ENCODE results near the gene LBX2. TPM values are rescaled to one million over a fixed set of nuclear protein-coding genes. Genes with fewer than 3 reads are reported as not detected.
"Not testable (repeated sequence)": the region's sequence is repeated elsewhere in the genome, so short reads cannot be mapped to it uniquely, and the experiment has no call there.

The LBX2 gene
- total RNA-seq, 1 experiment from 2014 or later = 1.6 TPM

DNA sequence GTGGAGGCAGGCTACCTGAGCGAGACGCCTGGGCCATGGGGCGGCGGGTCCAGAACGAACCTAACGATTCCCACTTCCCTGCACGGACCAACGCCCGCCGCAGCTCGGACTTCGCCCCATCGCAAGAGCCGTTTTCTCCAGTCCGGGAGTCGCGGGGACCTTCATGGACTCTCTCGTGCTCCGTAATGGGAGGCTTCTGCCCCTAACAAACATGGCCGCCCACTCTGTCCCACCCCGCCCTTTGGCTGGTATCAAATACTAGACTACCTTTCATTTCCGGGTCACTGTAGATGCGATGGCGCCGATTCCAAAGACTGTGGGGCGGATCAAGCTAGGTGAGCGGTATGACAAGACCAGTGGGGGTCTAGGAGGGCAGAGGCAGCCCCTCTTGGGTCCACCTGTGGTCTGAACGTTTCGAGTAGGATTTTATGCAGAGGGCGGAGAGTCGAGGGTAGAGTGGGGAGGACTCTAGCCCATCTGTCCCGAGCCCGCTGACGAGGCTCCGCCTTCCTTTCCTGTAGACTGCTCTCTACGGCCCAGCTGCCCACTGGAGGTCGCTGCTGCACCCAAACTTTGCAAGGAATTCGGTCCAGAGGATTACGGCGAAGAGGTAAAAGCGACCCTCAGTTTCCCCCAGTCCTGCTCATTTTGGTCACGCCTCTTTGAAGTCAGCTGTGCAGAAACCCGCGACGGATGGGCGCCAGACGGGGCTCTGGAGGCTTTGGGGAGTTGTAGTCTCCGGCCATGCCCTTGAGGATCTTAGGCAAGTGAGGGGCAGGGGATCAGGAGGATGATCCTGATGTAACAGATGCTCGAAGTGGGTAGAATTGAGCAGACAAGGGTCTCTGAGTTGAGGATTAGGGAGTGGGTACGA, 16.4 kb downstream of the LBX2 start, which contains the start of the genes CCDC142 and TTC31:
Gene CCDC142 (minus strand): TSS at position 198 of the 874 bp plus-strand sequence. CDS start 161 bp downstream, at position 37.
Gene TTC31 (plus strand): TSS at position 281 of the 874 bp plus-strand sequence. CDS start 15 bp downstream, at position 296.
- DNase-seq (ENCODE audit: low read depth) = peak; percentile 94

- no peak for DNase-seq (ENCODE audit: low read depth)
Observed at GRCh38 chr2:74481961-74482800, 17.2 kb downstream of the LBX2 start.

DNA sequence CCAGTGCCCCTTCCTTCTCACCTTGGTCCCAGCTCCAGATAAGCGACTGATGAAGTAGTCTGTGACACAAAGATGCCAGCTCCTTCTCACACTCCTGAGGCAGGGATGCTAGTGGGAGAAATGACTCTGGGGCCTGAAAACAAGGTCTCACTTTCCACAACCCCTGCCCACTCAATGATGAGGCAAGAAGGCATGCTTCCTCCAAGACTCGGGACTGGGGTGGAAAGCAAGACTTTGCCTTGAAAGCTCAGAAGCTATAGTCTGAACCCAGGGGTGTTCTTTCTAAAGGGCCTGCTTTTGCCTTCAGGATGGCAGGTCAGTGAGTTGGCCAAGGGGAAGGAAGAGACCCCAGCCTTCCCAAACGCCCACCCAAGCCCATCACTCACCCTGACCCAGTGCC, 18.0 kb downstream of the LBX2 start:
- DNase-seq (ENCODE audit: low read depth) = no peak

- no peak for DNase-seq (ENCODE audit: low read depth)
Observed at GRCh38 chr2:74474899-74475298, 24.5 kb downstream of the LBX2 start.

DNA sequence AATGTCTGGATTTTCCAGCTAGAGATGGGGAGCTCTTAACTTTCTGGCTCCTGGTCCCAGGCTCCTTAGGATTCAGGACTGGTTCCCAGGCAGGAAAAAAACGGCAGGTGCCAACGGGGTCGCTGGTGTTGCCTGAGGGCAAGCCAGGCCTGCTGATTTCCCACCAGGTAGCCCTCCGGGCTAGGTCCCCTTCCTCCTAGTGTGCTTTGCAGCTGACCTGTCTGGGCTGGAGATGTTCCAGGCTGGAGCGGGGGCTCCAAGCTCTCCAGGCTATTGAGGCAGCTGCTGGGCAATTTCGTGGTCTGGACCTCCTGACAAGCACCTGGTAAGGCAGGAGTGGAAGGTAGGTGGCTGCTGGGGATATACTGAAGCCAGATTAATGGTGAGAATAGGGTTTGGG, 24.9 kb downstream of the LBX2 start:
- DNase-seq (ENCODE audit: low read depth) = no peak

DNA sequence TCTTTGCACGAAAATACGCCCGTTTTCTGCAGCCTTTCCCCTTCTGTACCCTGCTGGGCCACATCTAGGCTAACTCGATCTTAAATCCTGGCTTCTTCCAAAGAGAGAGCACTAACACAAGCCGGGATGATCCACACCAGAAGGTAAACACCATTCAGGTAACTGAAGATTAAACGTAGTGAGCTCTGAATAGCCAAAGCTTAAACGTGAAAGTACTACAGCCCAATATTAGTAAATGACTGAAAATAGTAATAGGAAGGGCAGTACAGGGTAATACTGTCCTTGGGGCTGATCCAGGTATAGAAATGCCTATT, 26.5 kb downstream of the LBX2 start:
- DNase-seq (ENCODE audit: low read depth) = no peak

DNA sequence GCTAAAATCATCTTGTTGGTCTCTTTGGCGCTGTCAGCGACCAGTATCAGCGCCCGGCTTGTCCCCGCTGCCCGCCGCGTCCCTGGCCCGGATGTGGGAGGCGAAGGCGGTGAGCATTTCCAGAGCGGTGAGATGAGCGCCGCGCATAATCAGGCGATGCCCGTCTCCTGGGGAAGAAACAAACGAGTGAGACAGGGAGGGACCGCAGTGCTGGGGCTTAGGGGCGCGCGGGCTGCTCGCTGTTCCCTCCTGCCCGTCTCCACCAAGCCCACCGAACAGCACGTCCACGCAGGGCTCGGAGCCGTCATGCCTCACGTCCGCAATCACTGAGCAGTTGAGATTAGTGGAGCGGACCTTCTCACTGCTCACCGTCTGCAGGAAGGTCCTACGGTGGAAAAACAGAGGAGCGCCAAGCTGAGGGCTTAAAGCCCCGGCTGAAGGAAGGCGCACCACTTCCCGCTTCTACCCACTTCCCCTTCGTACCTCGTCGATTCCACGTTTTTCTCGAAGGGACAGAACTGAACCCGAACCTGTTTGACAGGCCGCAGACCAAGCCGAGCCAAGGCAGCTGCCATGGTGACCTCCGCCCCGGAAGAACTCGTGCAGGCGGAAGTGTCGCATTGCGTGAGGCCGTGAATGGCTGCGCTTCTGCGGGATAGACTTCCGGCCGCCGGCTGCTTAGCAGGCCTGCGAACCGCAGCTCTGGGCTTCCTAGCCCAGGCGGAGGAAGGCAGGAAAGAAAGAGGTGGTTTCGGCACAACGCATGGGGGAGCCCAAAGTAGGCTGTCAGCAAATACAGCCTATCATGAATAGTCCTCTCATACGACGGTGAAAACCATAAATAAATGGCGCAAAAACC, 27.1 kb downstream of the LBX2 start, which contains the start of gene MRPL53:
Gene MRPL53 (minus strand): TSS at position 595 of the 859 bp plus-strand sequence. CDS start 20 bp downstream, at position 575.
- peak; percentile 89 for DNase-seq (ENCODE audit: low read depth)

DNA sequence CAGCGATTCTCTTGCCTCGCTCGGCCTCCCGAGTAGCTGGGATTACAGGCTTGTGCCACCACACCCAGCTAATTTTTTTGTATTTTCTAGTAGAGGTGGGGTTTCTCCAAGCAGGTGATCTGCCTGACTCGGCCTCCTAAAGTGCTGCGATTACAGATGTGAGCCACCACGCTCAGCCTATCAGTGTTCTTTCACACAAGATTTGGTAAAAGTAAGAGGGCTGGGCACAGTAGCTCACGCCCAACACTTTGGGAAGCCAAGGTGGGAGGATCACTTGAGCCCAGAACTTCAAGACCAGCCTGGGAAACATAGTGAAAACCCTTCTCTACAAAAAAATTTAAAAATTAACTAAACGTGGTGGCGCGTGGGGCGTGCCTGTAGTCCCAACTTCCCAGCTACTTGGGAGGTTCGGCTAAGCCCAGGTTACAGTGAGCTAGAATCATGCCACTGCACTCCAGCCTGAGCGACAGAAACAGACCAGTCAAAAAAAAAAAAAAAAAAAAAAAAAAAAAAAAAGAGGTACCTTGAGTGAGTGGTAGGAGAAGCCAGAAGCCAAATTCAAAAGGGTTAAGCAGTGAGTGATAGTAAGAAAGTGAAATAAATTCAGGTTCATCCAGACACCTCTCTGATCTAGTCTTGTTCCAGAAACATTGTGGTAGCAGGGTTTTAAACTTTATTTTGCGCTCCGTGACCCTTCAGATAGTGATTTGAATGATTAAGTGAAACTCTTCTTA, 27.9 kb downstream of the LBX2 start:
- DNase-seq (ENCODE audit: low read depth) = no peak

DNA sequence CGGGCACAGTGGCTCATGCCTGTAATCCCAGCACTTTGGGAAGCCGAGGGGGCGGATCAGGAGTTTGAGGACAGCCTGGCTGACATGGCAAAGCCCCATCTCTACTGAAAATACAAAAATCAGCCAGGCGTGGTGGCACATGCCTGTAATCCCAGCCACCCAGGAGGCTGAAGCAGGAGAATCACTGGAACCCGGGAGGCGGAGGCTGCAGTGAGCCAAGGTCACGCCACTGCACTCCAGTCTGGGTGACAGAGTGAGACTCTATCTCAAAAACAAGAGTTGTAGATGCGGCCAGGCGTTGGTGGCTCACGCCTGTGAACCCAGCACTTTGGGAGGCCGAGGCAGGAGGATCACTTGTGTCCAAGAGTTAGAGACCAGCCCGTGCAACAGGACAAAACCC, 28.7 kb downstream of the LBX2 start:
- not testable (repeated sequence) for DNase-seq (ENCODE audit: low read depth)

GRCh38 chr2:74464406-74464805, 35.0 kb downstream of the LBX2 start:
- DNase-seq (ENCODE audit: low read depth) = no peak

GRCh38 chr2:74462786-74463105, 36.7 kb downstream of the LBX2 start:
- DNase-seq (ENCODE audit: low read depth) = no peak

- DNase-seq (ENCODE audit: low read depth) = no peak
Observed at GRCh38 chr2:74462054-74462785, 37.2 kb downstream of the LBX2 start.

DNA sequence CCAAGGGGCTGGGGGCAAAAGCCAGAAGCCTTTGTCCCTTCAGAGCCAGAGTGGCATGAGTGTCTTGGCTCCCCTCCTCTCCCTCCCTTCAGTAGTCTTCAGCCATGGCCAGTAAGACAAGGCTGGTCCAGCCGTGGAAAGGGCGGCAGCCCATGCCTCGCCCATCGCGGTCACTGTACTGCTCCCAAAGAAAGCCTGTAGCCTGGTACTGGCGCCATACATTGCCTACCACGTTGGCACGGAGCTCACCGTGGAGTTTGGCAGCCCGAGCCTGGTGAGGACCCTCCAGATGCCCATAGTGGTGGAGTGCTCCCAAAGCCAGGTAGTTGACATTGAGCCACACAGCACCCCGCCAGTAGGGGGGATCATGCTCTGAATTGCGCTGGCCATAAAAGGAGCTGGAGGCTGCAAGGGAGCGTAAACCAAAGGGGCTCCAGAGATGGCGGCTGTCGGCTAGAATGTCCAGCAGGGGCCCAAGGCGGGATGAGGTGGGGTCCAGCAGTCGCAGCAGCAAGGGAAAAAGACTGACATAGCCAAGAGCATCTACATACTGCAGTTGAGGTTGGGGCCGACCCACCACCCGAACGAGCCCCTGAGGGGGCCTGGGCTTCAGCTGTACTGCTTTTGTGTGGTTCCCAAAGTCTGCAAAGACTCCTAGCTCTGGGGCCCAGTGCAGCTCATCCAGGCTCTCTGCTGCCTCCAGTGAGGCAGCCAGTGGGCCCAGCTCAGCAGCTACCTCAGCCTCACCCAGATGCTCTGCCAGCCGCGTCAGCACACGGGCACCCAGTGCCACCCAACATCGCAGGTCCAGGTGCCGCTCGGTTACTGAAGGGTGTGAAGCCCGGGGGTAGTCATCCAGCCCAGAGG, 38.0 kb downstream of the LBX2 start:
- no peak for DNase-seq (ENCODE audit: low read depth)

DNA sequence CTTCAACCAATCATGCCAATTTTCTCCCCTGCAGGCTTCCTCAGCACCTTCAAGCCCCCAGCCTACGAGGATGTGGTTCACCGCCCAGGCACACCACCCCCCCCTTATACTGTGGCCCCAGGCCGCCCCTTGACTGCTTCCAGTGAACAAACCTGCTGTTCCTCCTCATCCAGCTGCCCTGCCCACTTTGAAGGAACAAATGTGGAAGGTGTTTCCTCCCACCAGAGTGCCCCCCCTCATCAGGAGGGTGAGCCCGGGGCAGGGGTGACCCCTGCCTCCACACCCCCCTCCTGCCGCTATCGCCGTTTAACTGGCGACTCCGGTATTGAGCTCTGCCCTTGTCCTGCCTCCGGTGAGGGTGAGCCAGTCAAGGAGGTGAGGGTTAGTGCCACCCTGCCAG, 39.2 kb downstream of the LBX2 start:
- DNase-seq (ENCODE audit: low read depth) = not testable (repeated sequence)

DNA sequence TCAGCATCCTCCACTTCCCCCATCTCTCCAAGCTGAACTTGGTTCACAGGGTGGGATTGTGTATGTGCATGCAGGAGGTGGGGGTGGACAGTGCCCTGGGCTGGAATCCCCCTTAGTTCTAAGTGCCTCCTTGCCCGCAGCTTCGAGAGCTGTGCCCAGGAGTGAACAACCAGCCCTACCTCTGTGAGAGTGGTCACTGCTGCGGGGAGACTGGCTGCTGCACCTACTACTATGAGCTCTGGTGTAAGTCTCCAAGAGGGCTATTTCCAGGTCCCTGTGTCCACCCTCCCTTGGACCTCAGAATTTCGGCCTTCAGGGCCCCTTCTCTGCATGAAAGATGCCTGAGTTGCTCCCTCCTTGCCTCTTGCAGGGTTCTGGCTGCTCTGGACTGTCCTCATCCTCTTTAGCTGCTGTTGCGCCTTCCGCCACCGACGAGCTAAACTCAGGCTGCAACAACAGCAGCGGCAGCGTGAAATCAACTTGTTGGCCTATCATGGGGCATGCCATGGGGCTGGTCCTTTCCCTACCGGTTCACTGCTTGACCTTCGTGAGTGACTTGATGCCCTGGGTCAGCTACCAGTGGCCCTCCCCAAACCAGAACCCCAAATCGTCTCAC, 39.8 kb downstream of the LBX2 start:
- DNase-seq (ENCODE audit: low read depth) = not testable (repeated sequence)

DNA sequence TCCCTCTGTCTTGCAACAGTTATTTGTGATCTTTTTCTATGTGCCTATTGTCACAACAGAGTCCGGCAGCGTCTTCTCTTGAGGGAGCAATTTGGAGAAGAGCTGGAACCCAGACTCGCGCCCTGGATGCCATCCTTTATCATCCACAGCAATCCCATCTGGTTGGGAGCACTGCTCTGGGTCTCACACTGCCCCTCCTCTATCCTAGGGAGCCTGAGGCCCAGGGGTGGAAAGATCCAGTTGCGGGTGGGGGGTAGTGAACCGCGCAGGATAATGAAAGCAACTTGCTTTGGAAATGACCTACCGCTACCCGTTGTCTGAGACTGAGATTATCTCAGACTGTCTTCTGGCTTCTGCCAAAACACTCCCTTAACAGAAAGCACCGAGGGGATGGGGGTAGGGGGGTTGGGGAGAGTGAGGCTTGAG, 40.5 kb downstream of the LBX2 start:
- DNase-seq (ENCODE audit: low read depth) = no peak

GRCh38 chr2:74458132-74458937, 41.1 kb downstream of the LBX2 start, which contains the start of gene WBP1:
WBP1 (plus strand) TSS chr2:74458438; CDS start chr2:74458603, 165 bp downstream.
- DNase-seq (ENCODE audit: low read depth) = peak; percentile 100
